GM12865 (cell line): ENCODE data around the gene PPP1R16B.

Experiments used
- DNase-seq: peaks from one replicate; pipeline ENCODE4 v3.0.0; 2010; ENCODE audit warnings: low read depth
- H3K4me3 ChIP-seq: 2 replicates; pipeline ENCODE4 v1.5.1; 2011; ENCODE audit warnings: mild to moderate bottlenecking, low read depth, low read length, control low read depth
- CTCF ChIP-seq: IDR thresholded peaks from 2 replicates; pipeline ENCODE4 v1.5.1; 2011; ENCODE audit warnings: low read length, control low read depth, low read depth, inconsistent platforms; ENCODE audit not compliant: insufficient read depth; ENCODE audit errors: missing control alignments

The PPP1R16B gene

GRCh38 chr20:38804221-38804620 lies 1.3 kb upstream of the PPP1R16B start:
- no peak overlapping the region for H3K4me3 ChIP-seq
- no peak for TF ChIP-seq CTCF
- no peak for DNase-seq

- DNase-seq = peak; percentile 85
- TF ChIP-seq CTCF = no peak
- H3K4me3 ChIP-seq = peak overlapping the region; percentile 97
Measured at GRCh38 chr20:38804682-38805501, 605 bp upstream of the PPP1R16B start.

- peak; percentile 51 for DNase-seq
- peak overlapping the region; percentile 97 for H3K4me3 ChIP-seq
- TF ChIP-seq CTCF = peak; percentile 26
Measured at GRCh38 chr20:38805958-38806854, 709 bp downstream of the PPP1R16B start.

- H3K4me3 ChIP-seq = peak overlapping the region; percentile 97
- no peak for TF ChIP-seq CTCF
- peak; percentile 69 for DNase-seq
Measured at GRCh38 chr20:38806855-38807655, 1.6 kb downstream of the PPP1R16B start.

GRCh38 chr20:38809942-38810341 lies 4.4 kb downstream of the PPP1R16B start:
- peak; percentile 60 for DNase-seq
- peak overlapping the region; percentile 26 for H3K4me3 ChIP-seq

More at GRCh38 chr20:38809942-38810341, 4.4 kb downstream of the PPP1R16B start:
- TF ChIP-seq CTCF = no peak
